ENCODE results near the gene TCTN3.
A peak's percentile ranks its signal among the peaks of the same experiment; 100 is the strongest.
"Not testable (repeated sequence)": the region's sequence is repeated elsewhere in the genome, so short reads cannot be mapped to it uniquely, and the experiment has no call there.

TCTN3 gene

DNA sequence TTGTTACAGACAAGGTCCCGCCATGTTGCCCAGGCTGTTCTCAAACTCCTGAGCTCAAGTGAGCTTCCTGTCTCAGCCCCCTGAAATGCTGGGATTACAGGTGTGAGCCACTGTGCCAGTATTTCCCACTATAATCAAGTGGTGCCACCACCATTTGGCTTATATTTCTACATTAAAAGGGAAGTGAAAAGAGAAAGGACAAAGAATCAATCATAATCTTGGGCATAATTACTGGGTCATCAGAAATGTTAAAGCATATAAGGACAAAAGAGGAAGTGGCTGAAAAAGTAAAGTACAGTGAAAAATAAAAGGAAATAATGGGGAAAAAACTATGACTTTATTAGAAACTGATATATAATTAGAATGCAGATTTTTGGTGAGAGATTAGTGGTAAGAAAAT is 36.5 kb upstream of the TCTN3 start:
- DNase-seq (ENCODE audit: low read depth) = no peak
- H3K4me3 ChIP-seq (ENCODE audit: control insufficient read depth, low read depth, low read length) = no peak overlapping the region
- TF ChIP-seq, protein P1, sequence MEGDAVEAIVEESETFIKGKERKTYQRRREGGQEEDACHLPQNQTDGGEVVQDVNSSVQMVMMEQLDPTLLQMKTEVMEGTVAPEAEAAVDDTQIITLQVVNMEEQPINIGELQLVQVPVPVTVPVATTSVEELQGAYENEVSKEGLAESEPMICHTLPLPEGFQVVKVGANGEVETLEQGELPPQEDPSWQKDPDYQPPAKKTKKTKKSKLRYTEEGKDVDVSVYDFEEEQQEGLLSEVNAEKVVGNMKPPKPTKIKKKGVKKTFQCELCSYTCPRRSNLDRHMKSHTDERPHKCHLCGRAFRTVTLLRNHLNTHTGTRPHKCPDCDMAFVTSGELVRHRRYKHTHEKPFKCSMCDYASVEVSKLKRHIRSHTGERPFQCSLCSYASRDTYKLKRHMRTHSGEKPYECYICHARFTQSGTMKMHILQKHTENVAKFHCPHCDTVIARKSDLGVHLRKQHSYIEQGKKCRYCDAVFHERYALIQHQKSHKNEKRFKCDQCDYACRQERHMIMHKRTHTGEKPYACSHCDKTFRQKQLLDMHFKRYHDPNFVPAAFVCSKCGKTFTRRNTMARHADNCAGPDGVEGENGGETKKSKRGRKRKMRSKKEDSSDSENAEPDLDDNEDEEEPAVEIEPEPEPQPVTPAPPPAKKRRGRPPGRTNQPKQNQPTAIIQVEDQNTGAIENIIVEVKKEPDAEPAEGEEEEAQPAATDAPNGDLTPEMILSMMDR (conservative IDR thresholded peaks at IDR 0.05; ENCODE audit: control insufficient read depth, insufficient read depth, low read depth, low read length) = no peak

DNA sequence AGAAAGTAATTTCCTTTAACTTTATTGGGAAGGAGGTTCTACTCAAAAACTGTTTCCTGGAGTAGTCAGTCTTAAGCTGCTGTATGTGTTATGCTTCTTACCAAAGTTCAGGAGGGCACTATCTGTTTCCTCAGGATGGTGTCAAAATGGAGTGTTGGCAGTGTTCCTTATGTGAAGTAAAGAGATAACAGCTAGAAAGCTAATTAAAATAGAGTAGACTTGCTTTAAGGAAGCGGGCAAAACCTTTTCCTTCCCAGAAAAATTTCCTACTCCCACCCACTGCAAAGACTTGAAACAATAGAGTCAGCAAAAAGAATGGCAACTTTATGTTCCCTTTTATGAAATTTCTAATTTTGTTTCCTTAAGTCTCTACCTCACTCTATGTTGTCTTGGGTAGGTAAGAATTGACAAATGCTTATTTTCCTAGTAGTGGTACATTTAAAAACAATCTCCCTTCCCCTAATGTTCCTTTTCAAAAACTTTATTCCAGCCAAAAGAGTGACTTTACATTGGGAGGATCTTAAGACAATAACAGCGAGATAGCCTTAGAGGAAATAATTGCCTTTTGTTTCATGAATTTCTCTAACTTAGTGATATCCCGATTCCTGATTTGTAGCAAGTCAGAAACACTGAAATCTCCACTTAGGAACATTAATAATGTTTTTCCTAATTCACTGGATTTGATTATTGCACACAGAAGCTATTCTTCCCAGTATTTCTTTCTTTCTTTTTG is 35.8 kb upstream of the TCTN3 start:
- no peak for DNase-seq (ENCODE audit: low read depth)
- H3K4me3 ChIP-seq (ENCODE audit: control insufficient read depth, low read depth, low read length) = no peak overlapping the region
- TF ChIP-seq, protein P1 (conservative IDR thresholded peaks at IDR 0.05; ENCODE audit: control insufficient read depth, insufficient read depth, low read depth, low read length) = no peak

DNA sequence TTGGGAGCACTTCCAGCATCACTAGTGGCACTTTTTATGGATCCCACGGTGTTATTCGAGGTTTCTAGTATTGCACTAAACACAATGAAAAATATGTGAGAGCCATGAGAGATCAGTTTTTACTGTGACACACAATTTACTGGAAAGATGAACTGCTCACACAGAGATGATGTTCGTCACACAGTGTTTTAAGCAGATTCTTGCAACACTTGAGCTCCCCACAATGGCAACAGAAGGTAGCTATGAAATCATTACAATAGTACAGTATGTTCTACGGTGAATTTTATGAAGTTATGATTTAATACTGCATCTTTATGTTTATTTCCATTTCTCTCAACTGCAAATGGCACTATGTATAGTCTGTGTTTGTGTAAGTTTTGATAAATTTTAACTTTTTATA is 34.8 kb upstream of the TCTN3 start:
- H3K4me3 ChIP-seq (ENCODE audit: control insufficient read depth, low read depth, low read length) = no peak overlapping the region
- TF ChIP-seq, protein P1 (conservative IDR thresholded peaks at IDR 0.05; ENCODE audit: control insufficient read depth, insufficient read depth, low read depth, low read length) = no peak
- peak; percentile 16 for DNase-seq (ENCODE audit: low read depth)

DNA sequence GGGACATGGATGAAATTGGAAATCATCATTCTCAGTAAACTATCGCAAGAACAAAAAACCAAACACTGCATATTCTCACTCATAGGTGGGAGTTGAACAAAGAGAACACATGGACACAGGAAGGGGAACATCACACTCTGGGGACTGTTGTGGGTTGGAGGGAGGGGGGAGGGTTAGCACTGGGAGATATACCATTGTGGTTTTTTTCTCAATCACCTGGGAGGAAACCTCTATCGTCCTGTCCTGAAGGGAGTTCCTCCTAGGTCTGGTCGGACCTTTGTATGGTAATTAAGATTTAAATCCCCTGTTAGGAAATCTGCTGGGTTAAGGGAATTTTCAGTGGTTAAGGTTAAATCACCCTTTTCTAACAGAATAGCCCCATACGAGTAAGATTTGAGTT is 28.8 kb upstream of the TCTN3 start:
- DNase-seq (ENCODE audit: low read depth); H3K4me3 ChIP-seq (ENCODE audit: control insufficient read depth, low read depth, low read length): not testable (repeated sequence)

DNA sequence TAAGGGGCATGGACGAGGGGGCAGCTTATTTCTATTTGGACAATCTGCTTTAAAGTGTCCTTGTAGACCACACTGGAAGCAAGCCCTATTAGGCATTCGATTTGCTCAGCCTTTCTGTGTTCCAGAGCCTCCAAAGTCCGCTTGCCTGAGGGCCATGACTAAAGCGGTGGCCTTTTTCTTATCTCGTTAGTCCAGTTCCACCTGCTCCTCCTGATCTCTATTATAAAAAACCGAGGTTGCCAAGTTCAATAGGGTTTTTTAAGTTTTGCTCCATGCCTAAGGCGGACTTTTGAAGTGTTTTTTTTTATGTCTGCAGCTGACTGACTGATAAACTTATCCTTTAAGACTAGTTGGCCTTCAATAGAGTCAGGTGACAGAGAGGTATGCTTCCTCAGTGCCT is 27.0 kb upstream of the TCTN3 start:
- H3K4me3 ChIP-seq (ENCODE audit: control insufficient read depth, low read depth, low read length); DNase-seq (ENCODE audit: low read depth): not testable (repeated sequence)

DNA sequence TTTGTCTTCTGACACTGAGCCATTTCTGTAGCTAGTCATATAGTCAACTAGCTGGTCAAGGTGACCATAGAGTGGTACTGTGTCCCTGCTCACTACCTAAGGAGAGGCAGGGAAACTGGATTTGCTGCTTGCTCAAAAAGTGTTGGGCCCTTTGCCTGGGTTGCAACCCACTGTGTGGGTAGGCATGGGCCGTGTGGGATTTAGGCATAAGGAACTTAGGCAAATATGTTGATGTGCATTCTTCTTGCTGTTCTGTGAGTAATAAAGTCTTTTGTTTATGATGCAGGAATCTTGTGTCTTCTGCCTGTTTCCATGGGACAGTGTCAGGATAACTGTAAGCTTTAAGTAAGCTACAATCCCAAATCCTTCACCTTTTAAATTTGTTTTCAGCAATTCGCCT is 23.1 kb upstream of the TCTN3 start:
- H3K4me3 ChIP-seq (ENCODE audit: control insufficient read depth, low read depth, low read length) = no peak overlapping the region
- DNase-seq (ENCODE audit: low read depth) = no peak
- TF ChIP-seq, protein P1 (conservative IDR thresholded peaks at IDR 0.05; ENCODE audit: control insufficient read depth, insufficient read depth, low read depth, low read length) = no peak

DNA sequence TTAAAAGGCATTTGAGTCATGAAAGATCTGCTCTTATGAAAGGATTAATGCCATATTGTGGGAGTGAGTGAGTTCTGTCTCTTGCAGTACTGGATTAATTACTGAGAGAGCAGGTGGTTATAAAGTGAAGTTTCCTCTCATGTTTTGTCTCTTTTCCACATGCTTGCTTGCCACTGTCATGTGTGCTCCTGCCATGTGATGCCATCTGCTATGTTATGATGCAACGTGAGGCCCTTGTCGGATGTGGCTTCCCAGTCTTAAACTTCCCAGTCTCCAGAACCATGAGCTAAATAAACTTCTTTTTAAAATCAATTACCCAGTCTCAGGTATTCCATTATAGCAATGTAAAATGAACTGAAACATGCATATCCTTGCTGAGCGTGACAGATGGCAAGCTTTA is 22.7 kb upstream of the TCTN3 start:
- DNase-seq (ENCODE audit: low read depth) = no peak
- TF ChIP-seq, protein P1 (conservative IDR thresholded peaks at IDR 0.05; ENCODE audit: control insufficient read depth, insufficient read depth, low read depth, low read length) = no peak
- H3K4me3 ChIP-seq (ENCODE audit: control insufficient read depth, low read depth, low read length) = no peak overlapping the region

DNA sequence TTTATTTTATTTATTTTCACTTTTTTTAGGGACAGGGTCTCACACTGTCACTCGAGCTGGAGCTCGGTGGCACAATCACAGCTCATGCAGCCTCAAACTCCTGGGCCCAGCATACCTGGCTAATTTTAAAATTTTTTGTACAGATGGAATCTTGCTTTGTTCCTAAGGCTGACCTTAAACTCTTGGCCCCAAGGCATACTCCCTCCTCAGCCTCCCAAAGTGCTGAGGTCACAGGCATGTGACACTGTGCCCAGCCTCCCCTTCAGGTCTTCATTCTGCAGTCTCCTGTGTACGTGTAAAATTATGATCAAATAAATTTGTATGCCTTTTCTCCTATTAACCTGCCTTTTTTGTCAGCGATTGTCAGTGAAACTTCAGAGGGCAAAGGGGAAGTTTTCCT is 17.8 kb upstream of the TCTN3 start:
- no peak overlapping the region for H3K4me3 ChIP-seq (ENCODE audit: control insufficient read depth, low read depth, low read length)
- TF ChIP-seq, protein P1 (conservative IDR thresholded peaks at IDR 0.05; ENCODE audit: control insufficient read depth, insufficient read depth, low read depth, low read length) = no peak
- DNase-seq (ENCODE audit: low read depth) = no peak

All from fibroblast of mammary gland (primary cell).